ENCODE measurements around the gene RAPGEF1. TPM values are rescaled to one million over a fixed set of nuclear protein-coding genes. Genes with fewer than 3 reads are reported as not detected.

Gene RAPGEF1
- total RNA-seq, 6 experiments from 2014 or later, result 22.9 to 53.6 (median 30.2) TPM

- intact Hi-C loops (cut with DNase I), result no loop called here
- H3K36me3 ChIP-seq, result no peaks in the 10 kb centered on the region
- H3K9me3 ChIP-seq, result no peaks in the 10 kb centered on the region
- TF ChIP-seq CTCF (IDR thresholded peaks at IDR 0.05) (no peak), POLR2A (IDR thresholded peaks at IDR 0.05) (no peak)
- no peak overlapping the region for H3K4me3 ChIP-seq
- no peaks in the 10 kb centered on the region for H3K27me3 ChIP-seq
- no peaks in the 10 kb centered on the region for H3K4me1 ChIP-seq
- WGBS (ENCODE audit: insufficient coverage, low coverage, low lambda C conversion rate, missing lambda C conversion rate), result 33% methylated on average over 1 of the region's 2 CpGs
- no peak for ATAC-seq
- no peak for DNase-seq
- no peak overlapping the region for H3K27ac ChIP-seq
These were observed 5.7 kb upstream of the RAPGEF1 start for GRCh38 chr9:131745610-131746009.

GRCh38 chr9:131744720-131745201 is 4.9 kb upstream of the RAPGEF1 start:
- ATAC-seq (peak in 2 of 4 donors; percentile 2 to 47), DNase-seq (peak in 1 of 3 donors; percentile 38)
- Histone ChIP-seq H3K27ac (peak overlapping the region in 1 of 3 donors; percentile 54), H3K4me1 (no peaks in the 10 kb centered on the region), H3K36me3 (no peaks in the 10 kb centered on the region), H3K9me3 (no peaks in the 10 kb centered on the region), H3K4me3 (no peak overlapping the region), H3K27me3 (no peaks in the 10 kb centered on the region)
- WGBS (ENCODE audit: insufficient coverage, low coverage, low lambda C conversion rate, missing lambda C conversion rate), result 23% methylated on average over 2 of the region's 8 CpGs
- TF ChIP-seq POLR2A (IDR thresholded peaks at IDR 0.05), result no peak
- TF ChIP-seq CTCF (IDR thresholded peaks at IDR 0.05), result no peak
- intact Hi-C loops (cut with DNase I), result no loop called here

GRCh38 chr9:131744171-131744719 is 4.4 kb upstream of the RAPGEF1 start:
- Histone ChIP-seq H3K27me3 (no peaks in the 10 kb centered on the region), H3K36me3 (no peaks in the 10 kb centered on the region), H3K4me1 (no peaks in the 10 kb centered on the region), H3K27ac (peak overlapping the region in 1 of 3 donors; percentile 62), H3K4me3 (no peak overlapping the region), H3K9me3 (no peaks in the 10 kb centered on the region)
- peak in 1 of 3 donors; percentile 57 for DNase-seq
- TF ChIP-seq POLR2A (IDR thresholded peaks at IDR 0.05), result no peak
- no peak for TF ChIP-seq CTCF (IDR thresholded peaks at IDR 0.05)
- intact Hi-C loops (cut with DNase I), result no loop called here
- 41% methylated on average over 9 of the region's 9 CpGs for WGBS (ENCODE audit: insufficient coverage, low coverage, low lambda C conversion rate, missing lambda C conversion rate)
- ATAC-seq, result peak; percentile 9 to 65 (median 32)

GRCh38 chr9:131743501-131743900 is 3.6 kb upstream of the RAPGEF1 start:
- TF ChIP-seq POLR2A (IDR thresholded peaks at IDR 0.05) (no peak), CTCF (IDR thresholded peaks at IDR 0.05) (no peak)
- H3K9me3 ChIP-seq, result no peaks in the 10 kb centered on the region
- H3K4me1 ChIP-seq, result peaks cover 0 to 3% (median under 1%) of the 10 kb centered on the region in 4 donors
- ATAC-seq (no peak), DNase-seq (no peak)
- H3K27ac ChIP-seq, result no peak overlapping the region
- no peaks in the 10 kb centered on the region for H3K27me3 ChIP-seq
- WGBS (ENCODE audit: insufficient coverage, low coverage, low lambda C conversion rate, missing lambda C conversion rate), result 80% methylated on average over 1 of the region's 1 CpG
- no peaks in the 10 kb centered on the region for H3K36me3 ChIP-seq
- H3K4me3 ChIP-seq, result no peak overlapping the region
- intact Hi-C loops (cut with DNase I), result no loop called here
